A549 (cell line): ENCODE measurements around the gene PRDM11. TPM values are rescaled to one million over a fixed set of nuclear protein-coding genes. Genes with fewer than 3 reads are reported as not detected.

Source experiments
- ATAC-seq, 2 experiments: fragments of 200-7000 bp in 1 of 2; fragments of >200 bp in 1 of 2; cut with Nextera tagmentation in 1 of 2; cut with Tn5 transposase in 1 of 2; 3 replicates each; pipeline versions ENCODE4 v1.8.0 to v1.9.1; 2018 to 2020; ENCODE audit warnings: mild to moderate bottlenecking in 1 of 2, moderate library complexity in 1 of 2
- CTCF ChIA-PET: fragments of 300-600 bp; sonication (Branson Sonifier 250); formaldehyde crosslinking; extraction: SDS; loops from one replicate; lab custom pipeline; 2021; ENCODE audit warnings: antibody characterized with exemption, inconsistent platforms; lab: Yijun Ruan, JAX
- POLR2A ChIA-PET: fragments of 350-600 bp; formaldehyde crosslinking; extraction: SDS; loops from one replicate; lab custom pipeline; 2021; ENCODE audit warnings: antibody characterized with exemption, inconsistent platforms; lab: Yijun Ruan, JAX
- DNase-seq, 2 experiments: peaks; one replicate each; pipeline versions ENCODE4 v3.0.0 to v3.0.0-alpha.2; 2011 to 2016; ENCODE audit warnings: low read depth in 1 of 2, low spot score in 1 of 2
- FAIRE-seq: peaks from 2 replicates; lab custom pipeline; 2011; peaks lifted over from hg19 to GRCh38; lab: Jason Lieb, UNC
- H3K27ac ChIP-seq, 2 experiments: fragments of >200 bp; sonication (Bioruptor Twin); formaldehyde crosslinking; 3 replicates each; pipeline ENCODE4 v1.5.1; 2016 to 2017
- H3K4me1 ChIP-seq: fragments of >200 bp; sonication (Bioruptor Twin); formaldehyde crosslinking; 3 replicates; pipeline ENCODE4 v1.6.1; 2016
- H3K4me2 ChIP-seq: fragments of >200 bp; sonication (Bioruptor Twin); formaldehyde crosslinking; 3 replicates; pipeline ENCODE4 v1.6.1; 2016
- H3K4me3 ChIP-seq: fragments of >200 bp; sonication (Bioruptor Twin); formaldehyde crosslinking; 3 replicates; pipeline ENCODE4 v1.5.1; 2016
- H3K9me3 ChIP-seq: fragments of >200 bp; sonication (Bioruptor Twin); formaldehyde crosslinking; 3 replicates; pipeline ENCODE4 v1.6.1; 2016
- CHD2 ChIP-seq: fragments of 150-350 bp; IDR thresholded peaks from 2 replicates; pipeline ENCODE4 v1.6.1; 2014; ENCODE audit warnings: low read length; ENCODE audit not compliant: partially characterized antibody
- E2F6 ChIP-seq: IDR thresholded peaks from 2 replicates; pipeline ENCODE4 v1.6.1; 2012; ENCODE audit warnings: low read depth, borderline replicate concordance
- EHMT2 ChIP-seq: fragments of 200-600 bp; sonication (generic); IDR thresholded peaks from 2 replicates; pipeline ENCODE4 v1.6.1; 2016; ENCODE audit warnings: antibody characterized with exemption, low read depth, mild to moderate bottlenecking, moderate library complexity
- HOXA7 ChIP-seq: fragments of 250-450 bp; sonication (Bioruptor Pico); IDR thresholded peaks from 2 replicates; pipeline ENCODE4 v1.5.0; 2020; ENCODE audit warnings: mild to moderate bottlenecking, moderate library complexity
- HOXB13 ChIP-seq: fragments of 250-450 bp; sonication (Bioruptor Pico); IDR thresholded peaks from 2 replicates; pipeline ENCODE4 v1.5.0; 2020; ENCODE audit warnings: low read depth, mild to moderate bottlenecking, moderate library complexity
- MYC ChIP-seq: IDR thresholded peaks from 2 replicates; pipeline ENCODE4 v1.6.1; 2012; ENCODE audit warnings: mild to moderate bottlenecking, inconsistent platforms, low read length, improper control_type of control experiment, borderline replicate concordance
- NR3C1 ChIP-seq: fragments of >200 bp; sonication (Bioruptor Twin); formaldehyde crosslinking; IDR thresholded peaks from 3 replicates; pipeline ENCODE4 v1.6.1; 2017
- RCOR1 ChIP-seq: fragments of 150-350 bp; IDR thresholded peaks from 2 replicates; pipeline ENCODE4 v1.6.1; 2014; ENCODE audit warnings: antibody characterized with exemption, low read length, low read depth
- REST ChIP-seq: fragments of 200-600 bp; sonication (generic); IDR thresholded peaks from 2 replicates; pipeline ENCODE4 v1.6.1; 2016; ENCODE audit warnings: antibody characterized with exemption, mild to moderate bottlenecking, moderate library complexity
- SREBF2 ChIP-seq: fragments of 450-650 bp; IDR thresholded peaks from 2 replicates; pipeline ENCODE4 v1.6.1; 2014; ENCODE audit warnings: mild to moderate bottlenecking, moderate library complexity
- USF2 ChIP-seq: fragments of 450-650 bp; IDR thresholded peaks from 2 replicates; pipeline ENCODE4 v1.6.1; 2014; ENCODE audit warnings: antibody characterized with exemption
- WGBS: methylation state at CpG from one replicate; pipeline ENCODE4 v1.1.6; 2017; ENCODE audit errors: missing lambda C conversion rate; 5-methylcytosine and 5-hydroxymethylcytosine counted together
- polyA plus RNA-seq, 4 experiments: library from polyadenylated mRNA; depleted of rRNA in 3 of 4; stranded (reverse); fragments of >200 nt; fragmentation: RNase III in 1 of 4; extraction: RNeasy Plus Mini Kit Qiagen cat#74134 plus additional on column Dnase treatment in 1 of 4; gene quantifications; 2 replicates in 3 of 4; 3 replicates in 1 of 4; pipeline ENCODE4 v1.2.3, GENCODE V29; 2011 to 2017
- TF ChIP-seq, protein P1 (sequence below): fragments of 250-450 bp; sonication (Bioruptor Pico); IDR thresholded peaks from 2 replicates; pipeline ENCODE4 v1.5.0; 2021; ENCODE audit warnings: mild to moderate bottlenecking, moderate library complexity, borderline replicate concordance
- TF ChIP-seq, protein P2 (sequence below): fragments of >200 bp; sonication (Bioruptor Twin); formaldehyde crosslinking; IDR thresholded peaks from 3 replicates; pipeline ENCODE4 v1.5.1; 2016
- TF ChIP-seq, protein P3 (sequence below): fragments of >200 bp; sonication (Bioruptor Twin); formaldehyde crosslinking; IDR thresholded peaks from 2 replicates; pipeline ENCODE4 v1.6.1; 2016

PRDM11 gene
- polyA plus RNA-seq, 2 of the 4 experiments (the other 2 are of a cell fraction) = 4.3 to 5.3 TPM

DNA sequence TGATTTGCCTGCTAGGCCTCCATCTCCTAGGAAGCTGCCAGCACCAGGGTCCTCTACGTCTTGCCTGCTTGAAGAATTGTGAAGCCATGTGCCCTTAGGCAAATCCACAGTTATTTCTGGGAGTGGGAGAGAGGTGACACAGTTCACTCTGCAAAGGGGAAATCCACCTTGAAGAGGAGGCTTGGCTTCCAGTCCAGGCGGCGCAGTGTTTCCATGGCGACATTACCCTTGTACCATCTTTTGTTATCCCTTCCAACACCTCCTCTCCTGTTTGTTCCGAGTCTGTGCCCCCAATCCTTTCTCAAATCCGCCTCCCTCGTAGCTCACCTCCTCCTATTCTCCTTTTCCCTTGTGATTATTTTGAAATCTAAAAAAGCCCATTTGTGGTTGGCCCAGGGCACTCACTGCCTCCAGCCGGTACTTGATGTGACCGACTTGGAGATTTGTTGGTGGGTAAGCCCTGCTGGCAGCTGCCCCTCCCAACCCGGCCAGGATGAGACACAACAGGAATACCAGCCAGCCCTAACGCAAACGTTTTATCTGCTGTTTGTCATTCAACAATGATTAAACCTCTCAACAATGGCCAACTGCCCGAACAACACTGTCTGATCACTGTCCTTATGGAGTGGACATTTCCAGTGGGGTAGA, 121.3 kb downstream of the PRDM11 start:
- Histone ChIP-seq H3K27ac (peak overlapping the region; percentile 78 to 86), H3K4me3 (no peak overlapping the region), H3K9me3 (peaks cover 7% of the 10 kb centered on the region; the same call in 2 of the 3 replicates), H3K4me2 (peak overlapping the region; percentile 74), H3K4me1 (peaks cover 92% of the 10 kb centered on the region)
- ATAC-seq = peak in 1 of 2 experiments; percentile 69; a peak in 3 of 6 replicates
- DNase-seq = peak in 1 of 2 experiments; percentile 71
- POLR2A ChIA-PET = no interaction called here
- TF ChIP-seq MYC (no peak), HOXB13 (CRISPR knock-in tag) (no peak), SREBF2 (no peak), CHD2 (no peak), NR3C1 (no peak), EHMT2 (no peak), RCOR1 (no peak), USF2 (no peak)
- TF ChIP-seq, protein P1, sequence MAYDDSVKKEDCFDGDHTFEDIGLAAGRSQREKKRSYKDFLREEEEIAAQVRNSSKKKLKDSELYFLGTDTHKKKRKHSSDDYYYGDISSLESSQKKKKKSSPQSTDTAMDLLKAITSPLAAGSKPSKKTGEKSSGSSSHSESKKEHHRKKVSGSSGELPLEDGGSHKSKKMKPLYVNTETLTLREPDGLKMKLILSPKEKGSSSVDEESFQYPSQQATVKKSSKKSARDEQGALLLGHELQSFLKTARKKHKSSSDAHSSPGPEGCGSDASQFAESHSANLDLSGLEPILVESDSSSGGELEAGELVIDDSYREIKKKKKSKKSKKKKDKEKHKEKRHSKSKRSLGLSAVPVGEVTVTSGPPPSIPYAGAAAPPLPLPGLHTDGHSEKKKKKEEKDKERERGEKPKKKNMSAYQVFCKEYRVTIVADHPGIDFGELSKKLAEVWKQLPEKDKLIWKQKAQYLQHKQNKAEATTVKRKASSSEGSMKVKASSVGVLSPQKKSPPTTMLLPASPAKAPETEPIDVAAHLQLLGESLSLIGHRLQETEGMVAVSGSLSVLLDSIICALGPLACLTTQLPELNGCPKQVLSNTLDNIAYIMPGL (CRISPR knock-in tag) = no peak
- WGBS = 13% methylated on average over 13 of the region's 13 CpGs
- FAIRE-seq = peak; percentile 74
- CTCF ChIA-PET = interaction anchor here (0.7 to 8.0 kb wide), 11 partner anchors 8 to 577 kb away, joined by 3 to 46 read pairs (median 4); no protein-coding TSS in a partner anchor

GRCh38 chr11:45269678-45270077, 123.2 kb downstream of the PRDM11 start:
- Histone ChIP-seq H3K4me3 (no peak overlapping the region), H3K4me1 (peaks cover 90% of the 10 kb centered on the region), H3K9me3 (no peaks in the 10 kb centered on the region), H3K27ac (peak overlapping the region; percentile 3 to 27; a peak in 1 of 6 replicates), H3K4me2 (no peak overlapping the region)
- TF ChIP-seq, protein P2, sequence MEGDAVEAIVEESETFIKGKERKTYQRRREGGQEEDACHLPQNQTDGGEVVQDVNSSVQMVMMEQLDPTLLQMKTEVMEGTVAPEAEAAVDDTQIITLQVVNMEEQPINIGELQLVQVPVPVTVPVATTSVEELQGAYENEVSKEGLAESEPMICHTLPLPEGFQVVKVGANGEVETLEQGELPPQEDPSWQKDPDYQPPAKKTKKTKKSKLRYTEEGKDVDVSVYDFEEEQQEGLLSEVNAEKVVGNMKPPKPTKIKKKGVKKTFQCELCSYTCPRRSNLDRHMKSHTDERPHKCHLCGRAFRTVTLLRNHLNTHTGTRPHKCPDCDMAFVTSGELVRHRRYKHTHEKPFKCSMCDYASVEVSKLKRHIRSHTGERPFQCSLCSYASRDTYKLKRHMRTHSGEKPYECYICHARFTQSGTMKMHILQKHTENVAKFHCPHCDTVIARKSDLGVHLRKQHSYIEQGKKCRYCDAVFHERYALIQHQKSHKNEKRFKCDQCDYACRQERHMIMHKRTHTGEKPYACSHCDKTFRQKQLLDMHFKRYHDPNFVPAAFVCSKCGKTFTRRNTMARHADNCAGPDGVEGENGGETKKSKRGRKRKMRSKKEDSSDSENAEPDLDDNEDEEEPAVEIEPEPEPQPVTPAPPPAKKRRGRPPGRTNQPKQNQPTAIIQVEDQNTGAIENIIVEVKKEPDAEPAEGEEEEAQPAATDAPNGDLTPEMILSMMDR = no peak
- no peak for TF ChIP-seq NR3C1
- ATAC-seq = no peak
- no peak for FAIRE-seq
- no peak for DNase-seq
- ChIA-PET POLR2A (no interaction called here), CTCF (interaction anchor here (0.6 to 8.0 kb wide), 4 partner anchors 11 to 530 kb away, joined by 4 to 46 read pairs (median 12); no protein-coding TSS in a partner anchor)

DNA sequence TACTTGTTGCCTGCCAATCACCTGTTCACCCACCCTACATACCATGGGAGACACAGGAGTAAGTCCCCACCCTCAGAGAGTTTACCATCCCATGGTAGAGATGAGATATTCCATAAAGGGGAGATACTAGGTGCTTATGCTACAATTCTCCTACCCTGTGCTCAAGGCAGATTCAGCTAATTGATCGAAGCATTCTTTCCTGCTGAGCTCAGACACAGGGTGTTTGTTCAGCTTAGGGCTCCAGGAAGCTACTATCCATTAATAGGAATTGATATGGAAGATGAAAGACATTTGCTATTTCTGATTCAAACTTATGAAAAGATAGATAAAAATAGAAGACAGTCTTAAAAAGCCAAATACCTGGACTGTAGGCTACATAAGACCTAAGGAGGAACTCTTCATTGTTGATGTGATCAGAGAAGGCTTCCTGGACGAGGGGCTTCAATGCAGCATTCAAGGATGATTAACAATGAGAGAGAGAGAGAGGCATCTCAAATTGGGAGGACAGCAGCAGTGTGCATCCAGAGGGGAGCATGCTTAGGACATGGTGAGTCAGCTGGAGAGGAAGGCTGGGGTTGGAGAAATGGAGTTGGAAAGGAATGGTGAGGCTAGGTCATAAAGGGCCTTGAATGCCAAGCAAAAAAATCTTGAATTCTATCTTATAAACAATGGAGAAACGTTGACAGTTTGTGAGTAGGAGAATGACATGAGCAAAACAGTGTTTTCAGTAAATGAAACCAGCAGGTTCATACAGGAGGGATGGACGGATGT, 124.7 kb downstream of the PRDM11 start:
- WGBS = 51% methylated on average over 4 of the region's 4 CpGs
- CTCF ChIA-PET = interaction anchor here (0.7 to 8.0 kb wide), 8 partner anchors 12 to 166 kb away, joined by 3 to 46 read pairs (median 4); no protein-coding TSS in a partner anchor
- peak; percentile 84 for FAIRE-seq

More for the DNA sequence above, 124.7 kb downstream of the PRDM11 start:
- DNase-seq = no peak
- Histone ChIP-seq H3K4me3 (no peak overlapping the region), H3K27ac (peak overlapping the region; percentile 7 to 29; a peak in 5 of 6 replicates), H3K4me2 (peak overlapping the region; percentile 37), H3K9me3 (no peaks in the 10 kb centered on the region), H3K4me1 (peaks cover 76% of the 10 kb centered on the region)
- POLR2A ChIA-PET = no interaction called here
- ATAC-seq = no peak
- TF ChIP-seq, protein P3, sequence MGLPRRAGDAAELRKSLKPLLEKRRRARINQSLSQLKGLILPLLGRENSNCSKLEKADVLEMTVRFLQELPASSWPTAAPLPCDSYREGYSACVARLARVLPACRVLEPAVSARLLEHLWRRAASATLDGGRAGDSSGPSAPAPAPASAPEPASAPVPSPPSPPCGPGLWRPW = no peak
- TF ChIP-seq HOXA7 (CRISPR knock-in tag) (no peak), REST (no peak), EHMT2 (no peak), E2F6 (no peak), USF2 (no peak)
